HepG2 (cell line): ENCODE measurements around the gene SMYD5. TPM values are rescaled to one million over a fixed set of nuclear protein-coding genes. Genes with fewer than 3 reads are reported as not detected.
A peak's percentile ranks its signal among the peaks of the same experiment; 100 is the strongest.

Source experiments
- HMGA1 ChIP-seq: sonication (generic); formaldehyde crosslinking; conservative IDR thresholded peaks from 2 replicates; pipeline ENCODE4 v1.4.0; 2020; ENCODE audit warnings: missing genetic modification reagents
- JUN ChIP-seq: sonication (generic); formaldehyde crosslinking; IDR thresholded peaks from 2 replicates; pipeline ENCODE4 v1.4.0; 2020; ENCODE audit warnings: mild to moderate bottlenecking, missing genetic modification reagents
- MYNN ChIP-seq: sonication (generic); formaldehyde crosslinking; IDR thresholded peaks from 2 replicates; pipeline ENCODE4 v1.4.0; 2020; ENCODE audit warnings: mild to moderate bottlenecking, low read depth, missing genetic modification reagents
- MZF1 ChIP-seq: sonication (generic); formaldehyde crosslinking; IDR thresholded peaks from 2 replicates; pipeline ENCODE4 v1.8.1; 2023; ENCODE audit warnings: mild to moderate bottlenecking, missing genetic modification reagents, borderline replicate concordance
- NFKBIZ ChIP-seq: IDR thresholded peaks from 2 replicates; pipeline ENCODE4 v1.6.1; 2018; ENCODE audit warnings: missing genetic modification reagents, missing compliant biosample characterization
- RELA ChIP-seq: sonication (generic); formaldehyde crosslinking; IDR thresholded peaks from 2 replicates; pipeline ENCODE4 v1.4.0; 2020; ENCODE audit warnings: missing genetic modification reagents
- TEAD3 ChIP-seq: optimal IDR thresholded peaks from 2 replicates; pipeline ENCODE3; 2016; ENCODE audit warnings: borderline replicate concordance
- ZFP1 ChIP-seq: IDR thresholded peaks from 2 replicates; pipeline ENCODE4 v1.6.1; 2016
- ZFP62 ChIP-seq: sonication (generic); formaldehyde crosslinking; IDR thresholded peaks from 2 replicates; pipeline ENCODE4 v1.4.0; 2020; ENCODE audit warnings: missing genetic modification reagents
- ZFP90 ChIP-seq: sonication (generic); formaldehyde crosslinking; IDR thresholded peaks from 2 replicates; pipeline ENCODE4 v1.8.0; 2022; ENCODE audit warnings: missing genetic modification reagents, mild to moderate bottlenecking, inconsistent platforms, borderline replicate concordance
- ZNF547 ChIP-seq: sonication (generic); formaldehyde crosslinking; IDR thresholded peaks from 2 replicates; pipeline ENCODE4 v1.5.1; 2020; ENCODE audit warnings: mild to moderate bottlenecking, missing genetic modification reagents
- ZNF552 ChIP-seq: sonication (generic); formaldehyde crosslinking; IDR thresholded peaks from 2 replicates; pipeline ENCODE4 v1.9.0; 2022; ENCODE audit warnings: missing genetic modification reagents, mild to moderate bottlenecking, borderline replicate concordance
- ZNF616 ChIP-seq: sonication (generic); formaldehyde crosslinking; IDR thresholded peaks from 2 replicates; pipeline ENCODE4 v1.5.0; 2020; ENCODE audit warnings: low read depth, mild to moderate bottlenecking, missing genetic modification reagents
- ZNF672 ChIP-seq: sonication (generic); formaldehyde crosslinking; IDR thresholded peaks from 2 replicates; pipeline ENCODE4 v1.8.1; 2022; ENCODE audit warnings: missing genetic modification reagents
- polyA plus RNA-seq, 8 experiments: library from polyadenylated mRNA; depleted of rRNA in 3 of 8; stranded (reverse) in 7 of 8; unstranded in 1 of 8; fragments of >200 nt; fragmentation: Illumina TruSeq in 4 of 8; extraction: Trizol in 4 of 8; gene quantifications; 2 replicates each; pipeline versions ENCODE4 v1.2.1 to v1.2.3, GENCODE V29; 2011 to 2016; ENCODE audit warnings: low read depth in 4 of 8, missing spikeins in 1 of 8, mixed read lengths in 1 of 8; ENCODE audit not compliant: insufficient read depth in 1 of 8
- total RNA-seq, 5 experiments: library from RNA; depleted of rRNA; stranded (reverse); fragments of >200 nt; fragmentation: Illumina TruSeq; extraction: Trizol; gene quantifications; 2 replicates each; pipeline ENCODE4 v1.2.3, GENCODE V29; 2016; ENCODE audit warnings: low read depth in 1 of 5
- TF ChIP-seq, protein P1 (sequence below): sonication (generic); formaldehyde crosslinking; IDR thresholded peaks from 2 replicates; pipeline ENCODE4 v1.4.0; 2020; ENCODE audit warnings: mild to moderate bottlenecking, missing genetic modification reagents, borderline replicate concordance
- TF ChIP-seq, protein P2 (sequence below): sonication (generic); formaldehyde crosslinking; IDR thresholded peaks from one replicate; pipeline ENCODE4 v1.5.1; 2020; ENCODE audit warnings: mild to moderate bottlenecking, missing genetic modification reagents; ENCODE audit errors: not compliant biosample characterization
- TF ChIP-seq, protein P3 (sequence below): sonication (generic); formaldehyde crosslinking; IDR thresholded peaks from 2 replicates; pipeline ENCODE4 v1.9.0; 2021; ENCODE audit warnings: missing genetic modification reagents, borderline replicate concordance

SMYD5 gene
- total and polyA plus RNA-seq, 2 of the 13 experiments (the other 11 are each of a cell fraction or from before 2014, with no cell fraction given) = 55.8 to 70.4 TPM

DNA sequence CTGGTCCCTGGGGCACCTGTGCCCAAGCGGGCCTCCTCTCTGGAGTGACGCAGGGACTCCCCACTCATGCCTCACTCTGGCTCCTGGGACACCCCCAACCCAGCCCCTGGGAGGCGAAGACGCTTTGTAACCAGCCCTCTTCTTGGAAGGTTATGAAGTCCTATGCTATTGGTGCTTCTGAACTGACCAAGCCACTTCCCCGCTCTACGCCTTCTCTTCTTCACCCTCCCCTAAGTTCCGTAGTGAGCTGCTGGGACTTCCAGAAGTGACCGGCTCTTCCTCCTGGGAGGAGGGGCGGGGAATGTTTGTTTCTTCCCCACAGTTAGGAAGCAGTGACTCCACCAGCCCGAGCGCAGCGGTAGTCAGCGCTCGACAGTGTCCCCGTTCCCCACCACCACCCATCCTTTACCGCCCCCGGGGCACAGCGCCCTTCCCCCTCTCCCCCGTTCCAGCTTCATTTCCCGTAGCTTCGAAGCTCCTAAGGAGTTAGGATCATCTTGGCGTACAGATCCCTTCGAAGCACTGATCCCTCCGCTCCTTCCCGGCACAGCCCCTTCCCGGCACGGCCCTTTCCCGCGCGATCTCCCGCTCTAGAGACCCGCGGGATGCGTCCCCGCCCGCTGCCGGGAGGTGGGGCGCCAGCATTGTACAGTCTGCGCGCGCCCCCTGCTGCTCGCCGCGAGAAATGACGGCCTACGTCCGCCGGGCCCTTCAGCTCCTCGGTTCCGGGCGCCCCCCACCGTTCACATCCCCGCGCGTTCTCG, 37.0 kb upstream of the SMYD5 start (continued):
- TF ChIP-seq ZFP90 (CRISPR knock-in tag) (peak; percentile 91; the same call in 1 of the 2 replicates), MYNN (CRISPR knock-in tag) (peak; percentile 75; the same call in 1 of the 2 replicates), HMGA1 (CRISPR knock-in tag) (no peak), ZNF672 (CRISPR knock-in tag) (no peak), ZFP62 (CRISPR knock-in tag) (no peak), RELA (CRISPR knock-in tag) (0 out of 2 replicates have a peak, but pooled peaks have one; percentile 60), ZFP1 (peak; percentile 50; the same call in 1 of the 2 replicates), NFKBIZ (CRISPR knock-in tag) (peak; percentile 66), TEAD3 (CRISPR knock-in tag) (peak; percentile 76), ZNF552 (CRISPR knock-in tag) (0 out of 2 replicates have a peak, but pooled peaks have one; percentile 71), ZNF616 (CRISPR knock-in tag) (peak; percentile 43; the same call in 1 of the 2 replicates), ZNF547 (no peak; the same call in 1 of the 2 replicates), MZF1 (peak; percentile 40; the same call in 1 of the 2 replicates), JUN (CRISPR knock-in tag) (no peak; the same call in 1 of the 2 replicates)
- TF ChIP-seq, protein P1, sequence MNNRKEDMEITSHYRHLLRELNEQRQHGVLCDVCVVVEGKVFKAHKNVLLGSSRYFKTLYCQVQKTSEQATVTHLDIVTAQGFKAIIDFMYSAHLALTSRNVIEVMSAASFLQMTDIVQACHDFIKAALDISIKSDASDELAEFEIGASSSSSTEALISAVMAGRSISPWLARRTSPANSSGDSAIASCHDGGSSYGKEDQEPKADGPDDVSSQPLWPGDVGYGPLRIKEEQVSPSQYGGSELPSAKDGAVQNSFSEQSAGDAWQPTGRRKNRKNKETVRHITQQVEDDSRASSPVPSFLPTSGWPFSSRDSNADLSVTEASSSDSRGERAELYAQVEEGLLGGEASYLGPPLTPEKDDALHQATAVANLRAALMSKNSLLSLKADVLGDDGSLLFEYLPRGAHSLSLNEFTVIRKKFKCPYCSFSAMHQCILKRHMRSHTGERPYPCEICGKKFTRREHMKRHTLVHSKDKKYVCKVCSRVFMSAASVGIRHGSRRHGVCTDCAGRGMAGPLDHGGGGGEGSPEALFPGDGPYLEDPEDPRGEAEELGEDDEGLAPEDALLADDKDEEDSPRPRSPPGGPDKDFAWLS (CRISPR knock-in tag) = peak; percentile 60
- TF ChIP-seq, protein P2, sequence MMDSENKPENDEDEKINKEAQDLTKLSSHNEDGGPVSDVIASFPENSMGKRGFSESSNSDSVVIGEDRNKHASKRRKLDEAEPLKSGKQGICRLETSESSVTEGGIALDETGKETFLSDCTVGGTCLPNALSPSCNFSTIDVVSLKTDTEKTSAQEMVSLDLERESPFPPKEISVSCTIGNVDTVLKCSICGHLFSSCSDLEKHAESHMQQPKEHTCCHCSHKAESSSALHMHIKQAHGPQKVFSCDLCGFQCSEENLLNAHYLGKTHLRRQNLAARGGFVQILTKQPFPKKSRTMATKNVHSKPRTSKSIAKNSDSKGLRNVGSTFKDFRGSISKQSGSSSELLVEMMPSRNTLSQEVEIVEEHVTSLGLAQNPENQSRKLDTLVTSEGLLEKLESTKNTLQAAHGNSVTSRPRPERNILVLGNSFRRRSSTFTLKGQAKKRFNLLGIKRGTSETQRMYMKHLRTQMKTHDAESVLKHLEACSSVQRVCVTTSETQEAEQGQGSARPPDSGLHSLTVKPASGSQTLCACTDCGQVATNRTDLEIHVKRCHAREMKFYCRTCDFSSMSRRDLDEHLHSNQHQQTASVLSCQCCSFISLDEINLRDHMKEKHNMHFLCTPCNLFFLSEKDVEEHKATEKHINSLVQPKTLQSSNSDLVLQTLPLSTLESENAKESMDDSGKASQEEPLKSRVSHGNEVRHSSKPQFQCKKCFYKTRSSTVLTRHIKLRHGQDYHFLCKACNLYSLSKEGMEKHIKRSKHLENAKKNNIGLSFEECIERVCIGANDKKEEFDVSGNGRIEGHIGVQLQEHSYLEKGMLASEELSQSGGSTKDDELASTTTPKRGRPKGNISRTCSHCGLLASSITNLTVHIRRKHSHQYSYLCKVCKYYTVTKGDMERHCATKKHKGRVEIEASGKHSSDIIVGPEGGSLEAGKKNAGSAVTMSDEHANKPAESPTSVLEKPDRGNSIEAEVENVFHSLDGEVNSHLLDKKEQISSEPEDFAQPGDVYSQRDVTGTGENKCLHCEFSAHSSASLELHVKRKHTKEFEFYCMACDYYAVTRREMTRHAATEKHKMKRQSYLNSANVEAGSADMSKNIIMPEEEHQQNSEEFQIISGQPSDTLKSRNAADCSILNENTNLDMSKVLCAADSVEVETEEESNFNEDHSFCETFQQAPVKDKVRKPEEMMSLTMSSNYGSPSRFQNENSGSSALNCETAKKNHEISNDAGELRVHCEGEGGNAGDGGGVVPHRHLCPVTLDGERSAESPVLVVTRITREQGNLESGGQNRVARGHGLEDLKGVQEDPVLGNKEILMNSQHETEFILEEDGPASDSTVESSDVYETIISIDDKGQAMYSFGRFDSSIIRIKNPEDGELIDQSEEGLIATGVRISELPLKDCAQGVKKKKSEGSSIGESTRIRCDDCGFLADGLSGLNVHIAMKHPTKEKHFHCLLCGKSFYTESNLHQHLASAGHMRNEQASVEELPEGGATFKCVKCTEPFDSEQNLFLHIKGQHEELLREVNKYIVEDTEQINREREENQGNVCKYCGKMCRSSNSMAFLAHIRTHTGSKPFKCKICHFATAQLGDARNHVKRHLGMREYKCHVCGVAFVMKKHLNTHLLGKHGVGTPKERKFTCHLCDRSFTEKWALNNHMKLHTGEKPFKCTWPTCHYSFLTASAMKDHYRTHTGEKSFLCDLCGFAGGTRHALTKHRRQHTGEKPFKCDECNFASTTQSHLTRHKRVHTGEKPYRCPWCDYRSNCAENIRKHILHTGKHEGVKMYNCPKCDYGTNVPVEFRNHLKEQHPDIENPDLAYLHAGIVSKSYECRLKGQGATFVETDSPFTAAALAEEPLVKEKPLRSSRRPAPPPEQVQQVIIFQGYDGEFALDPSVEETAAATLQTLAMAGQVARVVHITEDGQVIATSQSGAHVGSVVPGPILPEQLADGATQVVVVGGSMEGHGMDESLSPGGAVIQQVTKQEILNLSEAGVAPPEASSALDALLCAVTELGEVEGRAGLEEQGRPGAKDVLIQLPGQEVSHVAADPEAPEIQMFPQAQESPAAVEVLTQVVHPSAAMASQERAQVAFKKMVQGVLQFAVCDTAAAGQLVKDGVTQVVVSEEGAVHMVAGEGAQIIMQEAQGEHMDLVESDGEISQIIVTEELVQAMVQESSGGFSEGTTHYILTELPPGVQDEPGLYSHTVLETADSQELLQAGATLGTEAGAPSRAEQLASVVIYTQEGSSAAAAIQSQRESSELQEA (CRISPR knock-in tag) = peak; percentile 48
- TF ChIP-seq, protein P3, sequence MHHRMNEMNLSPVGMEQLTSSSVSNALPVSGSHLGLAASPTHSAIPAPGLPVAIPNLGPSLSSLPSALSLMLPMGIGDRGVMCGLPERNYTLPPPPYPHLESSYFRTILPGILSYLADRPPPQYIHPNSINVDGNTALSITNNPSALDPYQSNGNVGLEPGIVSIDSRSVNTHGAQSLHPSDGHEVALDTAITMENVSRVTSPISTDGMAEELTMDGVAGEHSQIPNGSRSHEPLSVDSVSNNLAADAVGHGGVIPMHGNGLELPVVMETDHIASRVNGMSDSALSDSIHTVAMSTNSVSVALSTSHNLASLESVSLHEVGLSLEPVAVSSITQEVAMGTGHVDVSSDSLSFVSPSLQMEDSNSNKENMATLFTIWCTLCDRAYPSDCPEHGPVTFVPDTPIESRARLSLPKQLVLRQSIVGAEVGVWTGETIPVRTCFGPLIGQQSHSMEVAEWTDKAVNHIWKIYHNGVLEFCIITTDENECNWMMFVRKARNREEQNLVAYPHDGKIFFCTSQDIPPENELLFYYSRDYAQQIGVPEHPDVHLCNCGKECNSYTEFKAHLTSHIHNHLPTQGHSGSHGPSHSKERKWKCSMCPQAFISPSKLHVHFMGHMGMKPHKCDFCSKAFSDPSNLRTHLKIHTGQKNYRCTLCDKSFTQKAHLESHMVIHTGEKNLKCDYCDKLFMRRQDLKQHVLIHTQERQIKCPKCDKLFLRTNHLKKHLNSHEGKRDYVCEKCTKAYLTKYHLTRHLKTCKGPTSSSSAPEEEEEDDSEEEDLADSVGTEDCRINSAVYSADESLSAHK (CRISPR knock-in tag) = no peak
